ENCODE data around the gene SLC1A3.

DNA sequence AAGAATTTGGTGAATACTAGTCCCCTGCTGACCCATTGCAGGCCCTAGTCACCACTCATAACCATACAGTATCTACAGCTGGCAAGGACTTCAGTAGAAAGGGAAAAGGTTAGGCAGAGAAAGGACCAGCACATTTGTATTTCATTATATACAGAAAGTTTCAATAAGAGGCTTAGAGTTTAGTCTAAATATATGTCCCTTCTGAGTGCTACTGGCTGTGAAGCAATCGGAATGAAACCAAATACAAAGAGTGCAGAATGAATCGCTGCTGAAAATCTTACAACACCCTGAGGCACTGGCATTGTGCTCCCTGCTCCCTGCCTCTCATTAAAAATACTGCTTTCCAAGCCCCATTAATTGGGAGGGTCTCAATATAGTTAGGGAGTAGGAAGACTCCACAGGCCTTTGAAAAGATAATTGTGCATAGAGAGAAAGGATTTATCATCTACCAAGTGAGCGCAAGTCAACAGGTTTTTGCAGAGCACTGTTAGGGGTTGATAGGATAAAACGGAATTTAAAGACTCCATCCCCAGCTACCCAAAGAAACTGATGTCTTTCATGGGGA is 110.8 kb downstream of the SLC1A3 start:
- TF ChIP-seq ESRRG (CRISPR knock-in tag; IDR thresholded peaks at IDR 0.05) = no peak
- TF ChIP-seq, protein P1, sequence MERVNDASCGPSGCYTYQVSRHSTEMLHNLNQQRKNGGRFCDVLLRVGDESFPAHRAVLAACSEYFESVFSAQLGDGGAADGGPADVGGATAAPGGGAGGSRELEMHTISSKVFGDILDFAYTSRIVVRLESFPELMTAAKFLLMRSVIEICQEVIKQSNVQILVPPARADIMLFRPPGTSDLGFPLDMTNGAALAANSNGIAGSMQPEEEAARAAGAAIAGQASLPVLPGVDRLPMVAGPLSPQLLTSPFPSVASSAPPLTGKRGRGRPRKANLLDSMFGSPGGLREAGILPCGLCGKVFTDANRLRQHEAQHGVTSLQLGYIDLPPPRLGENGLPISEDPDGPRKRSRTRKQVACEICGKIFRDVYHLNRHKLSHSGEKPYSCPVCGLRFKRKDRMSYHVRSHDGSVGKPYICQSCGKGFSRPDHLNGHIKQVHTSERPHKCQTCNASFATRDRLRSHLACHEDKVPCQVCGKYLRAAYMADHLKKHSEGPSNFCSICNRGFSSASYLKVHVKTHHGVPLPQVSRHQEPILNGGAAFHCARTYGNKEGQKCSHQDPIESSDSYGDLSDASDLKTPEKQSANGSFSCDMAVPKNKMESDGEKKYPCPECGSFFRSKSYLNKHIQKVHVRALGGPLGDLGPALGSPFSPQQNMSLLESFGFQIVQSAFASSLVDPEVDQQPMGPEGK (CRISPR knock-in tag; IDR thresholded peaks at IDR 0.05; ENCODE audit: borderline replicate concordance) = no peak
- TF ChIP-seq ZNF8 (CRISPR knock-in tag; IDR thresholded peaks at IDR 0.05) = no peak

Measured in SK-N-SH treated with all-trans-retinoic acid at 6 μM for 48 hours (cell line).